H9 (cell line): ENCODE measurements around the gene ITCH. TPM values are rescaled to one million over a fixed set of nuclear protein-coding genes. Genes with fewer than 3 reads are reported as not detected.

Source experiments
- DNase-seq: peaks from one replicate; pipeline ENCODE4 v3.0.0-alpha.2; 2017
- H2AFZ ChIP-seq: one replicate; pipeline ENCODE4 v1.6.1; 2013; ENCODE audit warnings: mild to moderate bottlenecking, low read length, control low read depth, moderate library complexity
- H2AK5ac ChIP-seq: 2 replicates; pipeline ENCODE4 v1.6.1; 2013; ENCODE audit warnings: low read length, control low read depth, mixed read lengths; ENCODE audit not compliant: insufficient read length
- H2BK120ac ChIP-seq: one replicate; pipeline ENCODE4 v1.6.1; 2013; ENCODE audit warnings: low read depth, mild to moderate bottlenecking, low read length, control low read depth, inconsistent platforms; ENCODE audit not compliant: poor library complexity, severe bottlenecking
- H2BK12ac ChIP-seq: 2 replicates; pipeline ENCODE4 v1.6.1; 2013; ENCODE audit warnings: low read length, control low read depth, mixed read lengths, low read depth; ENCODE audit not compliant: insufficient read length
- H2BK15ac ChIP-seq: 2 replicates; pipeline ENCODE4 v1.6.1; 2013; ENCODE audit warnings: low read depth, low read length, control low read depth
- H2BK20ac ChIP-seq: one replicate; pipeline ENCODE4 v1.6.1; 2013; ENCODE audit warnings: low read depth, mild to moderate bottlenecking, low read length, control low read depth, inconsistent platforms; ENCODE audit not compliant: poor library complexity, severe bottlenecking
- H2BK5ac ChIP-seq: 2 replicates; pipeline ENCODE4 v1.6.1; 2013; ENCODE audit warnings: low read length, control low read depth, mixed read lengths; ENCODE audit not compliant: insufficient read length
- H3K14ac ChIP-seq: 2 replicates; pipeline ENCODE4 v1.6.1; 2013; ENCODE audit warnings: low read length, control low read depth; ENCODE audit not compliant: insufficient read depth
- H3K18ac ChIP-seq: 2 replicates; pipeline ENCODE4 v1.6.1; 2013; ENCODE audit warnings: low read depth, mild to moderate bottlenecking, mixed read lengths, low read length, control low read depth; ENCODE audit not compliant: insufficient read length
- H3K23ac ChIP-seq: 2 replicates; pipeline ENCODE4 v1.6.1; 2013; ENCODE audit warnings: low read length, control low read depth, mixed read lengths, low read depth; ENCODE audit not compliant: insufficient read length
- H3K23me2 ChIP-seq: 2 replicates; pipeline ENCODE4 v1.6.1; 2013; ENCODE audit warnings: low read depth, mild to moderate bottlenecking, mixed read lengths, low read length, control low read depth; ENCODE audit not compliant: insufficient read length, poor library complexity, severe bottlenecking
- H3K27ac ChIP-seq: 2 replicates; pipeline ENCODE4 v1.5.1; 2013; ENCODE audit warnings: low read length, control low read depth, mixed read lengths, low read depth; ENCODE audit not compliant: insufficient read length
- H3K27me3 ChIP-seq: 2 replicates; pipeline ENCODE4 v1.6.1; 2013; ENCODE audit warnings: low read length, control low read depth, inconsistent platforms; ENCODE audit not compliant: insufficient read depth
- H3K4ac ChIP-seq: 2 replicates; pipeline ENCODE4 v1.6.1; 2013; ENCODE audit warnings: low read depth, mild to moderate bottlenecking, control low read depth, inconsistent platforms, low read length, moderate library complexity
- H3K4me1 ChIP-seq: 2 replicates; pipeline ENCODE4 v1.6.1; 2013; ENCODE audit warnings: low read length, control low read depth, inconsistent platforms; ENCODE audit not compliant: insufficient read depth
- H3K4me2 ChIP-seq: 2 replicates; pipeline ENCODE4 v1.6.1; 2013; ENCODE audit warnings: low read length, control low read depth, mixed read lengths; ENCODE audit not compliant: insufficient read length, insufficient read depth
- H3K56ac ChIP-seq: 2 replicates; pipeline ENCODE4 v1.6.1; 2013; ENCODE audit warnings: low read depth, mild to moderate bottlenecking, mixed read lengths, low read length, control low read depth; ENCODE audit not compliant: insufficient read length
- H3K79me1 ChIP-seq: 2 replicates; pipeline ENCODE4 v1.6.1; 2013; ENCODE audit warnings: low read depth, mild to moderate bottlenecking, moderate library complexity, low read length, control low read depth, inconsistent platforms; ENCODE audit not compliant: insufficient read depth, poor library complexity, severe bottlenecking
- H3K79me2 ChIP-seq: 2 replicates; pipeline ENCODE4 v1.6.1; 2013; ENCODE audit warnings: low read length, control low read depth, inconsistent platforms; ENCODE audit not compliant: insufficient read depth
- H3K9ac ChIP-seq: 2 replicates; pipeline ENCODE4 v1.6.1; 2013; ENCODE audit warnings: low read length, control low read depth, mixed read lengths; ENCODE audit not compliant: insufficient read length; ENCODE audit errors: extremely low read depth
- H3K9me3 ChIP-seq: one replicate; pipeline ENCODE4 v1.6.1; 2013; ENCODE audit warnings: low read depth, low read length, inconsistent platforms; ENCODE audit not compliant: control insufficient read depth
- H3T11ph ChIP-seq: one replicate; pipeline ENCODE4 v1.6.1; 2013; ENCODE audit warnings: mild to moderate bottlenecking, low read length, control low read depth, inconsistent platforms
- H4K20me1 ChIP-seq: one replicate; pipeline ENCODE4 v1.6.1; 2013; ENCODE audit not compliant: control insufficient read depth, insufficient read length, insufficient read depth
- H4K5ac ChIP-seq: 2 replicates; pipeline ENCODE4 v1.6.1; 2013; ENCODE audit warnings: low read depth, mild to moderate bottlenecking, mixed read lengths, low read length, control low read depth; ENCODE audit not compliant: insufficient read length
- H4K8ac ChIP-seq: replicated peaks from 2 replicates; pipeline ENCODE4 v1.6.1; 2013; ENCODE audit warnings: low read length, control low read depth, mixed read lengths, low read depth; ENCODE audit not compliant: insufficient read length
- H4K91ac ChIP-seq: 2 replicates; pipeline ENCODE4 v1.6.1; 2013; ENCODE audit warnings: low read depth, mild to moderate bottlenecking, moderate library complexity, mixed read lengths, low read length, control low read depth; ENCODE audit not compliant: insufficient read length
- H3K27ac Mint-ChIP-seq, 3 experiments: 2 replicates in 2 of 3; 3 replicates in 1 of 3; pipeline ENCODE4 v1.8.0; 2020 to 2021; ENCODE audit warnings: mixed read lengths in 3 of 3, mild to moderate bottlenecking in 1 of 3, moderate library complexity in 1 of 3
- H3K27me3 Mint-ChIP-seq: 2 replicates; pipeline ENCODE4 v1.8.0; 2021; ENCODE audit warnings: low read depth, mild to moderate bottlenecking, moderate library complexity, mixed read lengths
- H3K36me3 Mint-ChIP-seq, 3 experiments: 2 replicates in 2 of 3; 3 replicates in 1 of 3; pipeline ENCODE4 v1.8.0; 2020 to 2021; ENCODE audit warnings: low read depth in 3 of 3, mixed read lengths in 3 of 3; ENCODE audit not compliant: insufficient read depth in 1 of 3
- H3K4me1 Mint-ChIP-seq, 2 experiments: 2 replicates each; pipeline ENCODE4 v1.8.0; 2020; ENCODE audit warnings: mixed read lengths in 2 of 2
- H3K4me3 Mint-ChIP-seq, 2 experiments: 2 replicates in 1 of 2; 3 replicates in 1 of 2; pipeline ENCODE4 v1.8.0; 2020 to 2021; ENCODE audit warnings: mild to moderate bottlenecking in 2 of 2, mixed read lengths in 2 of 2, moderate library complexity in 1 of 2
- H3K9me3 Mint-ChIP-seq, 2 experiments: 2 replicates in 1 of 2; 3 replicates in 1 of 2; pipeline ENCODE4 v1.8.0; 2020; ENCODE audit warnings: mild to moderate bottlenecking in 2 of 2, mixed read lengths in 2 of 2, moderate library complexity in 1 of 2
- WGBS: extraction: QIAGEN DNeasy Blood & Tissue Kit; methylation state at CpG from one replicate; pipeline ENCODE4 v1.1.7; 2013; ENCODE audit warnings: missing lambda C conversion rate, low lambda C conversion rate, mixed read lengths; ENCODE audit not compliant: insufficient read length; ENCODE audit errors: extremely low coverage; 5-methylcytosine and 5-hydroxymethylcytosine counted together
- total RNA-seq: library from RNA; stranded (reverse); gene quantifications from 2 replicates; pipeline ENCODE4 v1.2.1, GENCODE V29; 2021
- TF ChIP-seq, protein P1 (sequence below): fragments of 200-600 bp; sonication (generic); conservative IDR thresholded peaks from 3 replicates; pipeline ENCODE4 v1.8.0; 2021; ENCODE audit warnings: antibody characterized with exemption, mild to moderate bottlenecking

ITCH gene
- total RNA-seq, 1 experiment from 2014 or later: 55.9 TPM

DNA sequence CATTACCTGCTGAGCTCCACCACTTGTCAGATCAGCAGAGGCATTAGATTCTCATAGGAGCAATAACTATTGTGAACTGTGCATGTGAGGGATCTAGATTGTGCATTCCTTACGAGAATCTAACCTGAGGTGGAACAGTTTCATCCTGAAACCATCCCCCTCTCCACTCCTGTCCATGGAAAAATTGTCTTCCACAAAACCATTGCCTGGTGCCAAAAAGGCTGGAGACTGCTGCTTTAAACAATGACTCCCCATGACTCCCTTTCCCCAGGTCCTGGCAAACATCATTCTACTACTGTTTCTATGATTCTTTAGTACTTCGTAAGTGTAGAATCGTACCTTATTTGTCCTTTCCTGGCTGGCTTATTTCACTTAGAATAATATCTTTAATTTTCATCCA, 143.4 kb downstream of the ITCH start:
- no peaks in the 10 kb centered on the region for H3K4me1 ChIP-seq
- no peak overlapping the region for H2AFZ ChIP-seq
- no peak overlapping the region for H2BK15ac ChIP-seq
- H2BK5ac ChIP-seq: no peak overlapping the region
- H3K4me2 ChIP-seq: no peak overlapping the region
- H3K23me2 ChIP-seq: no peaks in the 10 kb centered on the region
- no peak overlapping the region for H4K5ac ChIP-seq
- Mint-ChIP-seq H3K9me3 (no peaks in the 10 kb centered on the region), H3K27ac (peak overlapping the region in 1 of 3 experiments; percentile 40; a peak in 1 of 7 replicates), H3K4me1 (peaks cover 4 to 9% of the 10 kb centered on the region in 2 experiments), H3K4me3 (no peak overlapping the region), H3K27me3 (no peaks in the 10 kb centered on the region), H3K36me3 (peaks cover 4 to 61% (median 36%) of the 10 kb centered on the region in 3 experiments; a peak in 5 of 7 replicates)
- H3K4ac ChIP-seq: no peak overlapping the region
- no peak overlapping the region for H3T11ph ChIP-seq
- TF ChIP-seq, protein P1, sequence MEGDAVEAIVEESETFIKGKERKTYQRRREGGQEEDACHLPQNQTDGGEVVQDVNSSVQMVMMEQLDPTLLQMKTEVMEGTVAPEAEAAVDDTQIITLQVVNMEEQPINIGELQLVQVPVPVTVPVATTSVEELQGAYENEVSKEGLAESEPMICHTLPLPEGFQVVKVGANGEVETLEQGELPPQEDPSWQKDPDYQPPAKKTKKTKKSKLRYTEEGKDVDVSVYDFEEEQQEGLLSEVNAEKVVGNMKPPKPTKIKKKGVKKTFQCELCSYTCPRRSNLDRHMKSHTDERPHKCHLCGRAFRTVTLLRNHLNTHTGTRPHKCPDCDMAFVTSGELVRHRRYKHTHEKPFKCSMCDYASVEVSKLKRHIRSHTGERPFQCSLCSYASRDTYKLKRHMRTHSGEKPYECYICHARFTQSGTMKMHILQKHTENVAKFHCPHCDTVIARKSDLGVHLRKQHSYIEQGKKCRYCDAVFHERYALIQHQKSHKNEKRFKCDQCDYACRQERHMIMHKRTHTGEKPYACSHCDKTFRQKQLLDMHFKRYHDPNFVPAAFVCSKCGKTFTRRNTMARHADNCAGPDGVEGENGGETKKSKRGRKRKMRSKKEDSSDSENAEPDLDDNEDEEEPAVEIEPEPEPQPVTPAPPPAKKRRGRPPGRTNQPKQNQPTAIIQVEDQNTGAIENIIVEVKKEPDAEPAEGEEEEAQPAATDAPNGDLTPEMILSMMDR: no peak
- H2BK20ac ChIP-seq: no peak overlapping the region
- H3K9ac ChIP-seq: no peak overlapping the region
- DNase-seq: no peak
- no CpG with 5 or more reads among the region's 3 CpGs for WGBS
- no peaks in the 10 kb centered on the region for H3K9me3 ChIP-seq
- H3K14ac ChIP-seq: no peak overlapping the region
- H3K56ac ChIP-seq: no peak overlapping the region
- no peaks in the 10 kb centered on the region for H3K79me2 ChIP-seq
- no peaks in the 10 kb centered on the region for H3K79me1 ChIP-seq
- H2AK5ac ChIP-seq: no peak overlapping the region
- H2BK12ac ChIP-seq: no peak overlapping the region
- H3K27ac ChIP-seq: no peak overlapping the region
- H4K20me1 ChIP-seq: no peaks in the 10 kb centered on the region
- no peak overlapping the region for H2BK120ac ChIP-seq
- H4K8ac ChIP-seq: no peak overlapping the region
- H3K23ac ChIP-seq: no peak overlapping the region
- H3K18ac ChIP-seq: no peak overlapping the region
- no peak overlapping the region for H4K91ac ChIP-seq
- H3K27me3 ChIP-seq: no peaks in the 10 kb centered on the region
